Stimulated activated CD8-positive, alpha-beta memory T cell treated with anti-CD3 and anti-CD28 coated beads, Interleukin-7, amount 100 ng/mL, for 48 hours (primary cell): ENCODE measurements around the gene PYDC1.
"Not testable (repeated sequence)": the region's sequence is repeated elsewhere in the genome, so short reads cannot be mapped to it uniquely, and the experiment has no call there.

Experiments used
- DNase-seq, 2 donors: peaks; one replicate each; pipeline ENCODE4 v3.0.0-alpha.2; 2020; ENCODE audit warnings: low read depth in 1 of 2; ENCODE audit errors: extremely low read depth in 1 of 2

Gene PYDC1

GRCh38 chr16:31181102-31181830 lies 35.7 kb downstream of the PYDC1 start:
- no peak for DNase-seq

GRCh38 chr16:31179747-31180459 lies 37.0 kb downstream of the PYDC1 start, which contains the start of gene FUS:
FUS (plus strand) TSS chr16:31180139; CDS start chr16:31180215, 76 bp downstream.
- DNase-seq, result peak; percentile 65 to 84

- DNase-seq, result peak in 1 of 2 donors; percentile 72
Measured at GRCh38 chr16:31179219-31179746, 37.7 kb downstream of the PYDC1 start.

GRCh38 chr16:31177136-31177535 lies 39.8 kb downstream of the PYDC1 start:
- peak in 1 of 2 donors; percentile 53 for DNase-seq

- not testable (repeated sequence) for DNase-seq
Measured at GRCh38 chr16:31170048-31170447, 46.9 kb downstream of the PYDC1 start.

GRCh38 chr16:31168848-31169247 lies 48.1 kb downstream of the PYDC1 start:
- no peak for DNase-seq

GRCh38 chr16:31167315-31167714 lies 49.6 kb downstream of the PYDC1 start:
- DNase-seq, result no peak
